ENCODE measurements around the gene GPHA2. TPM values are rescaled to one million over a fixed set of nuclear protein-coding genes. Genes with fewer than 3 reads are reported as not detected.

Gene GPHA2
- total and polyA plus RNA-seq, 2 of the 13 experiments (the other 11 are each of a cell fraction or from before 2014, with no cell fraction given): 13.0 to 19.1 TPM

- peak overlapping the region; percentile 19 to 76 (median 42) for H3K4me3 ChIP-seq (replicated peaks in 1 of 3; ENCODE audit: insufficient read depth in 1 of 3, low read depth in 2 of 3, low read length in 3 of 3)
- H3K27me3 ChIP-seq (ENCODE audit: control insufficient read depth in 1 of 2, insufficient read depth in 2 of 2, low read length in 2 of 2): no peaks in the 10 kb centered on the region; a peak in 1 of 5 replicates
- DNase-seq (ENCODE audit: low spot score) (peak; percentile 46), ATAC-seq (peak; percentile 63), FAIRE-seq (peak; percentile 28)
- POLR2A ChIA-PET: interaction anchor here (0.7 to 11.5 kb wide), 12 partner anchors 11 to 374 kb away, joined by 3 to 132 read pairs (median 8); partner anchors contain the start of genes BATF2, EHD1, GPHA2 and POLA2
- no peak overlapping the region for H2AFZ ChIP-seq (ENCODE audit: low read length)
- intact Hi-C loops (cut with micrococcal nuclease; ENCODE audit: unreplicated experiment) (loop anchor here (2.0 kb wide), 1 partner anchor 17 kb away; no protein-coding TSS in a partner anchor), in situ Hi-C loops (cut with HindIII; ENCODE audit: extremely low pct_ligation_motif_present, low pct_unique_long_range_greater_than_20kb) (no loop called here)
- WGBS (ENCODE audit: low lambda C conversion rate): 0% methylated on average over 4 of the region's 34 CpGs
- peaks cover 90% of the 10 kb centered on the region for H3K4me1 ChIP-seq (ENCODE audit: insufficient read depth, low read length)
- peak overlapping the region; percentile 67 for H3K27ac ChIP-seq (ENCODE audit: extremely low read length, insufficient read depth, low read length)
- no TSS peak for BruUV-seq (replicated peaks)
- H3K9ac ChIP-seq (ENCODE audit: insufficient read depth, low read depth, low read length): peak overlapping the region; percentile 58
- peaks cover 10% of the 10 kb centered on the region; the same call in 1 of the 2 replicates for H4K20me1 ChIP-seq (ENCODE audit: insufficient read depth, low read length)
- no peaks in the 10 kb centered on the region for H3K36me3 ChIP-seq (replicated peaks in 1 of 2; ENCODE audit: control insufficient read depth in 1 of 2, insufficient read depth in 2 of 2, low read length in 2 of 2)
- H3K9me3 ChIP-seq (ENCODE audit: low read length): no peaks in the 10 kb centered on the region
- peaks cover 24% of the 10 kb centered on the region for H3K79me2 ChIP-seq (ENCODE audit: insufficient read depth, low read length)
- H3K4me2 ChIP-seq (ENCODE audit: low read depth, low read length): peak overlapping the region; percentile 98
- CTCF ChIA-PET (ENCODE audit: low intra/inter-chr PET ratio, low total read pairs): interaction anchor here (1.5 kb wide), 1 partner anchor 41 kb away, joined by 16 read pairs; no protein-coding TSS in a partner anchor
- TF ChIP-seq MAZ (IDR thresholded peaks at IDR 0.05; ENCODE audit: borderline replicate concordance, low read depth, low read length) (peak; percentile 93), MAZ (CRISPR knock-in tag; IDR thresholded peaks at IDR 0.05; ENCODE audit: low read depth) (peak; percentile 95), SP5 (CRISPR knock-in tag; IDR thresholded peaks at IDR 0.05; ENCODE audit: borderline replicate concordance, low read depth) (peak; percentile 66), NCOA1 (CRISPR knock-in tag; IDR thresholded peaks at IDR 0.05) (no peak), ZNF441 (CRISPR knock-in tag; IDR thresholded peaks at IDR 0.05; ENCODE audit: borderline replicate concordance) (no peak), ARID4A (CRISPR knock-in tag; IDR thresholded peaks at IDR 0.05; ENCODE audit: borderline replicate concordance) (peak; percentile 65; the same call in 1 of the 2 replicates), FOSL2 (CRISPR knock-in tag; IDR thresholded peaks at IDR 0.05) (peak; percentile 36; the same call in 1 of the 2 replicates), DR1 (CRISPR knock-in tag; IDR thresholded peaks at IDR 0.05) (peak; percentile 82), PHF21A (CRISPR knock-in tag; IDR thresholded peaks at IDR 0.05) (peak; percentile 67; the same call in 1 of the 2 replicates), ZFP36L1 (CRISPR knock-in tag; IDR thresholded peaks at IDR 0.05) (no peak), ZNF543 (CRISPR knock-in tag; IDR thresholded peaks at IDR 0.05) (0 out of 2 replicates have a peak, but pooled peaks have one; percentile 24), ZNF784 (CRISPR knock-in tag; IDR thresholded peaks at IDR 0.05; ENCODE audit: borderline replicate concordance) (no peak), KDM5B (CRISPR knock-in tag; IDR thresholded peaks at IDR 0.05; ENCODE audit: borderline replicate concordance) (peak; percentile 81), GFI1 (CRISPR knock-in tag; IDR thresholded peaks at IDR 0.05; ENCODE audit: borderline replicate concordance) (peak; percentile 13; the same call in 1 of the 2 replicates), E2F5 (CRISPR knock-in tag; conservative IDR thresholded peaks at IDR 0.05) (no peak), ZSCAN20 (CRISPR knock-in tag; IDR thresholded peaks at IDR 0.05; ENCODE audit: borderline replicate concordance) (peak; percentile 87; the same call in 1 of the 2 replicates), GTF3A (CRISPR knock-in tag; conservative IDR thresholded peaks at IDR 0.05) (no peak), ZNF451 (CRISPR knock-in tag; IDR thresholded peaks at IDR 0.05) (0 out of 2 replicates have a peak, but pooled peaks have one; percentile 28)
These were observed 47.8 kb downstream of the GPHA2 start for GRCh38 chr11:64887757-64888405.

All from HepG2 (cell line).